GM19438 (cell line): ENCODE results near the gene DBR1.
A peak's percentile ranks its signal among the peaks of the same experiment; 100 is the strongest.

Experiments used
- ATAC-seq: cut with Tn5 transposase; IDR thresholded peaks from one replicate; pipeline ENCODE4 v1.9.1; 2021; ENCODE audit warnings: low read depth; ENCODE audit not compliant: unreplicated experiment

Gene DBR1

GRCh38 chr3:138125548-138126221 lies 49.0 kb downstream of the DBR1 start:
- ATAC-seq, result no peak

GRCh38 chr3:138124706-138125355 lies 49.9 kb downstream of the DBR1 start:
- ATAC-seq, result no peak

- no peak for ATAC-seq
Measured at GRCh38 chr3:138124188-138124587, 50.5 kb downstream of the DBR1 start.

GRCh38 chr3:138119423-138119766 lies 55.3 kb downstream of the DBR1 start:
- no peak for ATAC-seq

GRCh38 chr3:138118612-138119422 lies 55.9 kb downstream of the DBR1 start:
- ATAC-seq, result peak; percentile 60

- ATAC-seq, result peak; percentile 81
Measured at GRCh38 chr3:138114988-138115971, 59.4 kb downstream of the DBR1 start, which contains the start of gene DZIP1L. Gene DZIP1L, minus strand, starts transcription at chr3:138115608. Its CDS starts 11,637 bp downstream, at chr3:138103971.

- no peak for ATAC-seq
Measured at GRCh38 chr3:138114431-138114918, 60.2 kb downstream of the DBR1 start.

DNA sequence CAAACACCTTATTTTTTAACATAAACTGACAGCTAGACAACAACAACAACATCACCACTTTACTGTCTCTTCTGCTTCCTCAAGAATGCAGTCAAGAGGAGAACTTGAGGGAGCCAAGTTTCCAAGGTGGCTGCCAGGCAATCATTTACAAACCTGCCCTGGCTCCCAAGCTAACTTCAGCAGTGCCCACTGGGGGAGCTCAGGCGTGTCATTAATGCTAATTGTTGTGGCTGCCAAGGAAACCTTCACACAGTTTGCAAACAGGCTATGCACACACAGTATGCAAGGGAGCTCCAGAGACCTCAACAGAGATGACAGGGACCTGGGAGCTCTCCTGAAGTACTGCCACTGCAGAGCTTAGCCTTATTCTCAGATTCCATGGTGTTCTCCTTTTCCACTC lies 61.4 kb downstream of the DBR1 start:
- no peak for ATAC-seq

- ATAC-seq, result no peak
Measured at GRCh38 chr3:138112362-138112761, 62.4 kb downstream of the DBR1 start.
